T-helper 2 cell treated with Interferon-gamma antibody and Interleukin-4, amounts not matched to agents 5 μg/mL and 100 μg/mL, for 36 hours (primary cell): ENCODE measurements around the gene AOC1.
"Not testable (repeated sequence)": the region's sequence is repeated elsewhere in the genome, so short reads cannot be mapped to it uniquely, and the experiment has no call there.

Experiments used
- DNase-seq: peaks from one replicate; pipeline ENCODE4 v3.0.0; 2021; ENCODE audit warnings: low spot score
- H3K27ac Mint-ChIP-seq: one replicate; pipeline ENCODE4 v1.8.0; 2021; ENCODE audit warnings: mild to moderate bottlenecking, mixed read lengths
- H3K27me3 Mint-ChIP-seq: one replicate; pipeline ENCODE4 v1.8.0; 2021; ENCODE audit warnings: low read depth, mixed read lengths
- H3K36me3 Mint-ChIP-seq: one replicate; pipeline ENCODE4 v1.8.0; 2021; ENCODE audit warnings: low read depth, mixed read lengths
- H3K4me1 Mint-ChIP-seq: one replicate; pipeline ENCODE4 v1.8.0; 2021; ENCODE audit warnings: low read depth, mixed read lengths
- H3K4me3 Mint-ChIP-seq: one replicate; pipeline ENCODE4 v1.8.0; 2022; ENCODE audit warnings: mild to moderate bottlenecking, moderate library complexity, mixed read lengths
- H3K9me3 Mint-ChIP-seq: one replicate; pipeline ENCODE4 v1.8.0; 2021; ENCODE audit warnings: mixed read lengths

AOC1 gene

GRCh38 chr7:150852371-150852905 is at the start of gene AOC1:
Gene AOC1, plus strand, starts transcription at chr7:150852517. Its CDS starts 3,954 bp downstream, at chr7:150856471.
- Mint-ChIP-seq H3K36me3 (no peaks in the 10 kb centered on the region), H3K4me3 (no peak within 1 kb of the TSS), H3K27me3 (peaks cover 13% of the 10 kb centered on the region), H3K4me1 (peaks cover 1% of the 10 kb centered on the region), H3K27ac (no peak within 1 kb of the TSS), H3K9me3 (no peaks in the 10 kb centered on the region)
- no peak for DNase-seq

DNA sequence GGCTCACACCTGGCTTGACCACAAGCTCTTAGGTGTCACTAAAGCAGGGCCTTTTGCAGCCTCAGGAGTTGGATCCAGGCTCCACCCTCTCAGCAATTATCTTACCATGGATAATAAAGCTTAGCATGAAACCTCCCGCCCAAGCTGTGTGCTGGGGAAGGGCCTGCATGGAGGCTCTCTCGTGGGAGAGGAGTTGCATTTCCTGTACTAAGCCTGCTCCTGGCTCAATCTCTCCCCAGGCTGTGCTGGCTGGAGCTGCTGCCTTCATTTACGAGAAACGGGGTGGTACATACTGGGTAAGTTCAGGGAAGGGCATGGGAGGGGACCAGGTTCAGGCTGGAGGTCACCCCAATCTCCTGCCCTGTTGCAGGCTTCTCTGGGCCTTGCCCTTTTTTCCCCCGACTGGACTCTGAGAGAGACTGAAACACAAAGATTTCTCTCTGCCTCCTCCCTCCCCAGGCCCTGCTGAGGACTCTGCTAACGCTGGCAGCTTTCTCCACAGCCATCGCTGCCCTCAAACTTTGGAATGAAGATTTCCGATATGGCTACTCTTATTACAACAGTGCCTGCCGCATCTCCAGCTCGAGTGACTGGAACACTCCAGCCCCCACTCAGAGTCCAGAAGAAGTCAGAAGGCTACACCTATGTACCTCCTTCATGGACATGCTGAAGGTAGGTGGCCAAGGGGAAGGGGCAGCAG is 49.0 kb upstream of the AOC1 start:
- H3K4me1 Mint-ChIP-seq = no peaks in the 10 kb centered on the region
- no peak overlapping the region for H3K27ac Mint-ChIP-seq
- H3K27me3 Mint-ChIP-seq = peaks cover 45% of the 10 kb centered on the region
- peaks cover 2% of the 10 kb centered on the region for H3K36me3 Mint-ChIP-seq
- H3K4me3 Mint-ChIP-seq = no peak overlapping the region
- DNase-seq = no peak
- H3K9me3 Mint-ChIP-seq = no peaks in the 10 kb centered on the region

DNA sequence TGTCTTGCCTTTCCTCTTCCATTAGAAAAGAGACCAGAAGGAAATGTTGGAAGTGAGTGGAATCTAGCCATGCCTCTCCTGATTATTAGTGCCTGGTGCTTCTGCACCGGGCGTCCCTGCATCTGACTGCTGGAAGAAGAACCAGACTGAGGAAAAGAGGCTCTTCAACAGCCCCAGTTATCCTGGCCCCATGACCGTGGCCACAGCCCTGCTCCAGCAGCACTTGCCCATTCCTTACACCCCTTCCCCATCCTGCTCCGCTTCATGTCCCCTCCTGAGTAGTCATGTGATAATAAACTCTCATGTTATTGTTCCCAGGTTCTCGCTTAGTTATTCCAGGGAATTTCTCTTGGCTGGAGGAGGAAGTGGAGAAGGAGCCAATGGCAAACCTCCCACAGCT is 47.5 kb upstream of the AOC1 start:
- no peaks in the 10 kb centered on the region for H3K4me1 Mint-ChIP-seq
- H3K9me3 Mint-ChIP-seq = no peaks in the 10 kb centered on the region
- peaks cover 2% of the 10 kb centered on the region for H3K36me3 Mint-ChIP-seq
- peaks cover 32% of the 10 kb centered on the region for H3K27me3 Mint-ChIP-seq
- H3K27ac Mint-ChIP-seq = no peak overlapping the region
- no peak overlapping the region for H3K4me3 Mint-ChIP-seq
- no peak for DNase-seq

DNA sequence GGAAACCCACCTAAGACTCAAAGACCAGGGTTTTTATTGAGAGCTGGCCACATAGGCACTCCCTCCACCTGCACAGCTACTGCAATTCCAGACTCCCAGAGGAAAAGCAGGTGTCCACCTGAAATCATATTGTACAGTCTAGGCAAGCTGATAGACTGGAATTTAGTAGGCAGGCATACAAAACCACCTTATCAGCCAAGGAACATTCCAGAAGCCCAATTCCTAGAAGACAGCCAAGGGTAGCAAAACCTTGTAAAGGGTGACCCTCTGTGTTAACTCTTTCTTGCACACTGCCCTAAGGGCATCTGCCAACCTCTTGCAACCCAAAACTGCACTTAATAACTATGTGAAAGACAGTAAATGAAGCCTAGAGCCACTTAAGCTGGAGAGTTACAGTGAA is 46.5 kb upstream of the AOC1 start:
- Mint-ChIP-seq H3K27ac (no peak overlapping the region), H3K9me3 (no peaks in the 10 kb centered on the region), H3K4me3 (no peak overlapping the region), H3K36me3 (peaks cover 2% of the 10 kb centered on the region), H3K27me3 (peaks cover 37% of the 10 kb centered on the region), H3K4me1 (no peaks in the 10 kb centered on the region)
- DNase-seq = no peak

- no peak for DNase-seq
- Mint-ChIP-seq H3K27me3 (peaks cover 33% of the 10 kb centered on the region), H3K27ac (no peak overlapping the region), H3K4me3 (no peak overlapping the region), H3K4me1 (no peaks in the 10 kb centered on the region), H3K36me3 (peaks cover 2% of the 10 kb centered on the region), H3K9me3 (no peaks in the 10 kb centered on the region)
Measured at GRCh38 chr7:150806454-150806853, 45.9 kb upstream of the AOC1 start.

DNA sequence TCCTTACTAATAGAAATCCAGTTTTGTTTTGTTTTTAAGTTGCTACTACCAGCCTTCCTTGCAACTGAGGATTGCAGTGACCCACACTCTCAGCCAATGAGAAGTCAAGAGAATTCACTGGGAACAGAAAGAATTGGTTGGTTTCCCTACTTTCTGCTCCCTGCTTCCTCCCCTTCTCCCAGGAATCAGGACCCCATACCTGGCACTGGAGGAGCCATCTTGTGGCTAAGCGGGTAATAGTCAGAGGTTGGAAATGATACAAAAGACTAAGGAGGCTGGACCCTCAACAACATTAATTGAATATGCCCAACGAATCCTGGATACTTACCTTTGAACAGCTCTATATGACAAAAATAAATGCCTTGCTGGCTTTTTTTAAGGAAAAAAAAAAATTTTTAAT is 45.5 kb upstream of the AOC1 start:
- H3K27ac Mint-ChIP-seq = no peak overlapping the region
- no peak for DNase-seq
- H3K4me1 Mint-ChIP-seq = no peaks in the 10 kb centered on the region
- H3K36me3 Mint-ChIP-seq = peaks cover 2% of the 10 kb centered on the region
- H3K27me3 Mint-ChIP-seq = peaks cover 33% of the 10 kb centered on the region
- H3K9me3 Mint-ChIP-seq = no peaks in the 10 kb centered on the region
- H3K4me3 Mint-ChIP-seq = no peak overlapping the region

- H3K27me3 Mint-ChIP-seq = peaks cover 28% of the 10 kb centered on the region
- DNase-seq, H3K27ac Mint-ChIP-seq, H3K36me3 Mint-ChIP-seq, H3K4me3 Mint-ChIP-seq, H3K4me1 Mint-ChIP-seq, H3K9me3 Mint-ChIP-seq: not testable (repeated sequence)
Measured at GRCh38 chr7:150807616-150808438, 44.5 kb upstream of the AOC1 start.

DNA sequence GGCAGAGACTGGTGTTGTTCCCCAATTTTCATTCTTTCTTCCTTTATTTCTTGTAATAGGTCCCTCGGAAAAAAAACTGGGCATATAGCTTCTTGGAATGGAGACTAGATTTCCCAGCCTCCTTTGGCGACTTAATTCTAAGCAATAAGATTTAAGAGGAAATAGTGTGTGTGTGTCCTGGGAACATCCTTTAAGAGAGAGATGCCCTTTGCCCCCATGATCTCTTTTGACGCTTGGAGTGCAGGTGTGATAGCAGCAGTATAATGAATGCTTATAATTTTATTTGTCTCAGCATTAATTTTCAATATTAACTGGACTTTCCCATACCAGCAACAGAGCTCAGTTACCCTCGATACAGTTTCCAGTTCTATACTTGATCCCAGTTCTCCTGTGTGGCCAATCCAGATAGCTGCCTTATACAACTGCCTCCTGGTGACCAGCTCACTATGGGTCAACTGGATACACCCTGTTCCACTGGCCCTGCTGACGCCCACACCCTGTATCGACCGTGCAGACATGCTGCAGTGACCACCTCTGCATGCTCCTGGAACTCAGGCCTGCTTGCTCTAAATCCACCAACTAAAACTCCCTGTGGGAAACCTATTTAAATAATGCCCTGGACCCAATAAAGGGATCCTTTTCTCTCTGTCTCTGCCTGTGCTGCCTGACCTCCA is 37.9 kb upstream of the AOC1 start:
- Mint-ChIP-seq H3K4me1 (no peaks in the 10 kb centered on the region), H3K36me3 (no peaks in the 10 kb centered on the region), H3K27ac (no peak overlapping the region), H3K4me3 (no peak overlapping the region), H3K9me3 (peaks cover 13% of the 10 kb centered on the region), H3K27me3 (peaks cover 30% of the 10 kb centered on the region)
- DNase-seq = no peak

DNA sequence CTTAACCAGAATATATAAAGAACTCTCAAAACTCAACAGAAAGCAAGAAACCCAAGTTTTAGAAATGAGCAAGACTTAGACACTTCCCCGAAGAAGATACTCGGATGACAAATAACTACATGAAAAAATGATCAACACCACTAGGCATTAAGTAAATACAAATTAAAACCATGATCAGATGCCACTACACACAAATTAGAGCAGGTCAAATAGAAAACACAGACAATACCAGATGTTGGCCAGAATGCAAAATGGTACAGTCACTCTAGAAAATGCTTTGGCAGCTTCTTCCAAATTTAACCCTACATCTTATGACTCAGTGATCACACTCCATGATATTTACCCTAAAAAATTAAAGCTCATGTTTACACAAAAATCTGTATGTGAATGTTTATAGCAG is 33.3 kb upstream of the AOC1 start:
- peaks cover 14% of the 10 kb centered on the region for H3K27me3 Mint-ChIP-seq
- H3K4me3 Mint-ChIP-seq = no peak overlapping the region
- H3K36me3 Mint-ChIP-seq = no peaks in the 10 kb centered on the region
- no peaks in the 10 kb centered on the region for H3K4me1 Mint-ChIP-seq
- no peak overlapping the region for H3K27ac Mint-ChIP-seq
- no peak for DNase-seq
- H3K9me3 Mint-ChIP-seq = peaks cover 13% of the 10 kb centered on the region

DNA sequence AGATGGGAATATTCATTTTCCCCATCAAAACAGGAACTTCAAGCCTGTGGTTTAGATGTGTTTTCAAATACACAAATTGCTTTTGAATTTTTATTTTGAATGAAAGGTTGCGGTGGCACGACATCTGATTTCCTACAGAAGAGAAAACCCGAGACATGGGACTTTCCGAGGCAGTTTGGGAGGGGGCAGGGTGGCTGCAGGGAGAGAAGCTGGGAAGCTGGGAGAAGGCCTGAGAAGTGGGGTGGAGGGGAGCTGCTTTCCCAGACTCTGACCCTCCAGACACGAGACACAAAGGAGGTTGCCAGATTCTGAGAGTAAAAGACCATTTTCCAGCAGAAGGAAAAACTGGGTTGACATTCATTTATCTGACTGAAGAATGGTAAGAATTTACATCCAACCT is 32.2 kb upstream of the AOC1 start:
- no peak for DNase-seq
- Mint-ChIP-seq H3K4me3 (no peak overlapping the region), H3K36me3 (no peaks in the 10 kb centered on the region), H3K9me3 (peaks cover 13% of the 10 kb centered on the region), H3K4me1 (no peaks in the 10 kb centered on the region), H3K27me3 (peaks cover 14% of the 10 kb centered on the region), H3K27ac (no peak overlapping the region)

DNA sequence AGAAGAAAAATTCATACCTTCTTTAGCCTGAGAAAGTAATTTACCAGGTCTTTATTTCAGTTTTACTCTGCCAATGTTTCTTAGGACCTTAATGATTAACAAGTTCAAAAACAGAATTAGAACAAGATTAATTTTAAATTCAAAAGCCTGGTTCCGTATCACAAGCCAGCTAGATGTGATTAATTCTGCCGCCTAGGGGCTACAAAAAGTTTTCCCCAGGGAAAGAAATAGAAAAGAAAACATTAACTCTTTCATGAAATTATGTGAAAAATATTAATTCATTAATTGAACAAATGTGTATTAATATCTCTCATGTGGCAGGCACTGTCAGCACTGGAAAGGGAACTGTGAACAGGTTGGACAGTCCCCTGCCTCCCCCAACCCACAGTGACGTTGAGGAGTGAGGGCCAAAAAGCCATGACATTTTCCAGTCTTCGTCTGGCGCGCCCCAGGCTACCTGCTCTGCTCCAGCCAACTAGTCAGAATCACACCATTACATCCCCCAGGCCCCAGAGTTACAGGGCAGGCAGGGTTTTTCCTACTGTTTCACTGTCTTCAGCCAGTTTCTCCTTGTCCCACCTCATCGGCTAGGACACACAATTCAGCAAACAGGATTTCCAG is 31.6 kb upstream of the AOC1 start:
- DNase-seq = no peak
- no peaks in the 10 kb centered on the region for H3K36me3 Mint-ChIP-seq
- H3K4me1 Mint-ChIP-seq = no peaks in the 10 kb centered on the region
- H3K27ac Mint-ChIP-seq = no peak overlapping the region
- H3K27me3 Mint-ChIP-seq = peaks cover 14% of the 10 kb centered on the region
- H3K9me3 Mint-ChIP-seq = peaks cover 11% of the 10 kb centered on the region
- H3K4me3 Mint-ChIP-seq = no peak overlapping the region

GRCh38 chr7:150823043-150823442 is 29.3 kb upstream of the AOC1 start:
- Mint-ChIP-seq H3K27ac (no peak overlapping the region), H3K27me3 (peaks cover 21% of the 10 kb centered on the region), H3K4me3 (no peak overlapping the region), H3K9me3 (no peaks in the 10 kb centered on the region), H3K36me3 (no peaks in the 10 kb centered on the region), H3K4me1 (no peaks in the 10 kb centered on the region)
- DNase-seq = no peak

- peaks cover 21% of the 10 kb centered on the region for H3K27me3 Mint-ChIP-seq
- no peak overlapping the region for H3K27ac Mint-ChIP-seq
- H3K4me1 Mint-ChIP-seq = no peaks in the 10 kb centered on the region
- no peaks in the 10 kb centered on the region for H3K9me3 Mint-ChIP-seq
- H3K36me3 Mint-ChIP-seq = no peaks in the 10 kb centered on the region
- no peak overlapping the region for H3K4me3 Mint-ChIP-seq
- DNase-seq = no peak
Measured at GRCh38 chr7:150823484-150824126, 28.7 kb upstream of the AOC1 start.
